H9 (cell line): ENCODE measurements around the gene SEMA3G. TPM values are rescaled to one million over a fixed set of nuclear protein-coding genes. Genes with fewer than 3 reads are reported as not detected.

Experiments used
- DNase-seq: peaks from one replicate; pipeline ENCODE4 v3.0.0-alpha.2; 2017
- H2AFZ ChIP-seq: one replicate; pipeline ENCODE4 v1.6.1; 2013; ENCODE audit warnings: mild to moderate bottlenecking, low read length, control low read depth, moderate library complexity
- H2AK5ac ChIP-seq: 2 replicates; pipeline ENCODE4 v1.6.1; 2013; ENCODE audit warnings: low read length, control low read depth, mixed read lengths; ENCODE audit not compliant: insufficient read length
- H2BK120ac ChIP-seq: one replicate; pipeline ENCODE4 v1.6.1; 2013; ENCODE audit warnings: low read depth, mild to moderate bottlenecking, low read length, control low read depth, inconsistent platforms; ENCODE audit not compliant: poor library complexity, severe bottlenecking
- H2BK12ac ChIP-seq: 2 replicates; pipeline ENCODE4 v1.6.1; 2013; ENCODE audit warnings: low read length, control low read depth, mixed read lengths, low read depth; ENCODE audit not compliant: insufficient read length
- H2BK15ac ChIP-seq: 2 replicates; pipeline ENCODE4 v1.6.1; 2013; ENCODE audit warnings: low read depth, low read length, control low read depth
- H2BK20ac ChIP-seq: one replicate; pipeline ENCODE4 v1.6.1; 2013; ENCODE audit warnings: low read depth, mild to moderate bottlenecking, low read length, control low read depth, inconsistent platforms; ENCODE audit not compliant: poor library complexity, severe bottlenecking
- H2BK5ac ChIP-seq: 2 replicates; pipeline ENCODE4 v1.6.1; 2013; ENCODE audit warnings: low read length, control low read depth, mixed read lengths; ENCODE audit not compliant: insufficient read length
- H3K14ac ChIP-seq: 2 replicates; pipeline ENCODE4 v1.6.1; 2013; ENCODE audit warnings: low read length, control low read depth; ENCODE audit not compliant: insufficient read depth
- H3K18ac ChIP-seq: 2 replicates; pipeline ENCODE4 v1.6.1; 2013; ENCODE audit warnings: low read depth, mild to moderate bottlenecking, mixed read lengths, low read length, control low read depth; ENCODE audit not compliant: insufficient read length
- H3K23ac ChIP-seq: 2 replicates; pipeline ENCODE4 v1.6.1; 2013; ENCODE audit warnings: low read length, control low read depth, mixed read lengths, low read depth; ENCODE audit not compliant: insufficient read length
- H3K23me2 ChIP-seq: 2 replicates; pipeline ENCODE4 v1.6.1; 2013; ENCODE audit warnings: low read depth, mild to moderate bottlenecking, mixed read lengths, low read length, control low read depth; ENCODE audit not compliant: insufficient read length, poor library complexity, severe bottlenecking
- H3K27ac ChIP-seq: 2 replicates; pipeline ENCODE4 v1.5.1; 2013; ENCODE audit warnings: low read length, control low read depth, mixed read lengths, low read depth; ENCODE audit not compliant: insufficient read length
- H3K27me3 ChIP-seq: 2 replicates; pipeline ENCODE4 v1.6.1; 2013; ENCODE audit warnings: low read length, control low read depth, inconsistent platforms; ENCODE audit not compliant: insufficient read depth
- H3K4ac ChIP-seq: 2 replicates; pipeline ENCODE4 v1.6.1; 2013; ENCODE audit warnings: low read depth, mild to moderate bottlenecking, control low read depth, inconsistent platforms, low read length, moderate library complexity
- H3K4me1 ChIP-seq: 2 replicates; pipeline ENCODE4 v1.6.1; 2013; ENCODE audit warnings: low read length, control low read depth, inconsistent platforms; ENCODE audit not compliant: insufficient read depth
- H3K4me2 ChIP-seq: 2 replicates; pipeline ENCODE4 v1.6.1; 2013; ENCODE audit warnings: low read length, control low read depth, mixed read lengths; ENCODE audit not compliant: insufficient read length, insufficient read depth
- H3K56ac ChIP-seq: 2 replicates; pipeline ENCODE4 v1.6.1; 2013; ENCODE audit warnings: low read depth, mild to moderate bottlenecking, mixed read lengths, low read length, control low read depth; ENCODE audit not compliant: insufficient read length
- H3K79me1 ChIP-seq: 2 replicates; pipeline ENCODE4 v1.6.1; 2013; ENCODE audit warnings: low read depth, mild to moderate bottlenecking, moderate library complexity, low read length, control low read depth, inconsistent platforms; ENCODE audit not compliant: insufficient read depth, poor library complexity, severe bottlenecking
- H3K79me2 ChIP-seq: 2 replicates; pipeline ENCODE4 v1.6.1; 2013; ENCODE audit warnings: low read length, control low read depth, inconsistent platforms; ENCODE audit not compliant: insufficient read depth
- H3K9ac ChIP-seq: 2 replicates; pipeline ENCODE4 v1.6.1; 2013; ENCODE audit warnings: low read length, control low read depth, mixed read lengths; ENCODE audit not compliant: insufficient read length; ENCODE audit errors: extremely low read depth
- H3K9me3 ChIP-seq: one replicate; pipeline ENCODE4 v1.6.1; 2013; ENCODE audit warnings: low read depth, low read length, inconsistent platforms; ENCODE audit not compliant: control insufficient read depth
- H3T11ph ChIP-seq: one replicate; pipeline ENCODE4 v1.6.1; 2013; ENCODE audit warnings: mild to moderate bottlenecking, low read length, control low read depth, inconsistent platforms
- H4K20me1 ChIP-seq: one replicate; pipeline ENCODE4 v1.6.1; 2013; ENCODE audit not compliant: control insufficient read depth, insufficient read length, insufficient read depth
- H4K5ac ChIP-seq: 2 replicates; pipeline ENCODE4 v1.6.1; 2013; ENCODE audit warnings: low read depth, mild to moderate bottlenecking, mixed read lengths, low read length, control low read depth; ENCODE audit not compliant: insufficient read length
- H4K8ac ChIP-seq: replicated peaks from 2 replicates; pipeline ENCODE4 v1.6.1; 2013; ENCODE audit warnings: low read length, control low read depth, mixed read lengths, low read depth; ENCODE audit not compliant: insufficient read length
- H4K91ac ChIP-seq: 2 replicates; pipeline ENCODE4 v1.6.1; 2013; ENCODE audit warnings: low read depth, mild to moderate bottlenecking, moderate library complexity, mixed read lengths, low read length, control low read depth; ENCODE audit not compliant: insufficient read length
- H3K27ac Mint-ChIP-seq, 3 experiments: 2 replicates in 2 of 3; 3 replicates in 1 of 3; pipeline ENCODE4 v1.8.0; 2020 to 2021; ENCODE audit warnings: mixed read lengths in 3 of 3, mild to moderate bottlenecking in 1 of 3, moderate library complexity in 1 of 3
- H3K27me3 Mint-ChIP-seq: 2 replicates; pipeline ENCODE4 v1.8.0; 2021; ENCODE audit warnings: low read depth, mild to moderate bottlenecking, moderate library complexity, mixed read lengths
- H3K36me3 Mint-ChIP-seq, 3 experiments: 2 replicates in 2 of 3; 3 replicates in 1 of 3; pipeline ENCODE4 v1.8.0; 2020 to 2021; ENCODE audit warnings: low read depth in 3 of 3, mixed read lengths in 3 of 3; ENCODE audit not compliant: insufficient read depth in 1 of 3
- H3K4me1 Mint-ChIP-seq, 2 experiments: 2 replicates each; pipeline ENCODE4 v1.8.0; 2020; ENCODE audit warnings: mixed read lengths in 2 of 2
- H3K4me3 Mint-ChIP-seq, 2 experiments: 2 replicates in 1 of 2; 3 replicates in 1 of 2; pipeline ENCODE4 v1.8.0; 2020 to 2021; ENCODE audit warnings: mild to moderate bottlenecking in 2 of 2, mixed read lengths in 2 of 2, moderate library complexity in 1 of 2
- H3K9me3 Mint-ChIP-seq, 2 experiments: 2 replicates in 1 of 2; 3 replicates in 1 of 2; pipeline ENCODE4 v1.8.0; 2020; ENCODE audit warnings: mild to moderate bottlenecking in 2 of 2, mixed read lengths in 2 of 2, moderate library complexity in 1 of 2
- CTCF ChIP-seq: fragments of 200-600 bp; sonication (generic); conservative IDR thresholded peaks from 3 replicates; pipeline ENCODE4 v1.8.0; 2021; ENCODE audit warnings: antibody characterized with exemption, mild to moderate bottlenecking
- WGBS: extraction: QIAGEN DNeasy Blood & Tissue Kit; methylation state at CpG from one replicate; pipeline ENCODE4 v1.1.7; 2013; ENCODE audit warnings: missing lambda C conversion rate, low lambda C conversion rate, mixed read lengths; ENCODE audit not compliant: insufficient read length; ENCODE audit errors: extremely low coverage; 5-methylcytosine and 5-hydroxymethylcytosine counted together
- total RNA-seq: library from RNA; stranded (reverse); gene quantifications from 2 replicates; pipeline ENCODE4 v1.2.1, GENCODE V29; 2021

The SEMA3G gene
- total RNA-seq, 1 experiment from 2014 or later = 2.4 TPM

DNA sequence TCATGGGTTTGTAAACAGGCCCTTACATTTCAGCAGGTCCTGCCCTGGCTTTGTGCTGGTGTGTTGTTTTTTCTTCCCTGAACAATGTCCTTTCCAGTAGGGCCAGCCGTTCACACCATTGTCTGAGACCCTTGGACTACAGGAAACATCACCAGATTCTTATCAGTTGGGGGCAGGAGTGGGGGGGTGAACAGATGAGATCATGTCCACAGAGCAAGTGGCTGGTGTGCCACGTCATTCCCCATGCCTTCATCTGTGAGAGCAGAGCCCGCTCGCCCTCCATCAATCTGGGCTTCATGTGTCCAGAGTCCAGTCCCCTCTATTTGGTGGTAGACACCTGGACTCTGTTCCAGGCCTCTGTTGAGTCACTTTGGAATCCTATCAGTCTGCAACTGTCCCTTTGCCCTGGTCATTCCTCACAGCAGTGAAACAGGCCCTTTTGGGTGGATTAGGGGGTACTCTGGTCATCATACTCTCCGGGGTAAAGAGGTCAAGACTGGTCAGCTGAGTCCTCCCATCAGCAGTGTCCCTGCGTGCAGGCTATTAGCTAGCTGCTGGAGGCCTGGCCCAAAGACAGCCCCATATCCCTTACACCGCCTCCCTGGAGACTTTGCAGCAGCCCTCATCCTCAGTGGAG, 15.0 kb downstream of the SEMA3G start:
- Mint-ChIP-seq H3K27ac (no peak overlapping the region), H3K4me1 (peaks cover 12 to 28% of the 10 kb centered on the region in 2 experiments), H3K36me3 (no peaks in the 10 kb centered on the region), H3K4me3 (no peak overlapping the region), H3K27me3 (peaks cover 2% of the 10 kb centered on the region; the same call in 1 of the 2 replicates), H3K9me3 (no peaks in the 10 kb centered on the region)
- Histone ChIP-seq H2BK5ac (no peak overlapping the region), H2BK12ac (no peak overlapping the region), H2BK20ac (no peak overlapping the region), H3K27me3 (no peaks in the 10 kb centered on the region), H2BK120ac (no peak overlapping the region), H3K79me2 (no peaks in the 10 kb centered on the region), H4K20me1 (no peaks in the 10 kb centered on the region), H3K23ac (no peak overlapping the region), H3K9ac (no peak overlapping the region), H3K56ac (no peak overlapping the region), H3K4me1 (no peaks in the 10 kb centered on the region), H2BK15ac (no peak overlapping the region), H3K4ac (no peak overlapping the region), H3K4me2 (no peak overlapping the region), H4K91ac (no peak overlapping the region), H3T11ph (no peak overlapping the region), H2AK5ac (no peak overlapping the region), H2AFZ (no peak overlapping the region), H3K18ac (no peak overlapping the region), H4K8ac (no peak overlapping the region), H4K5ac (no peak overlapping the region), H3K79me1 (no peaks in the 10 kb centered on the region), H3K14ac (no peak overlapping the region), H3K27ac (no peak overlapping the region), H3K9me3 (no peaks in the 10 kb centered on the region), H3K23me2 (no peaks in the 10 kb centered on the region)
- WGBS = no CpG with 5 or more reads among the region's 7 CpGs
- no peak for DNase-seq
- TF ChIP-seq CTCF = no peak
